HG03095 (cell line): ENCODE data around the gene SYNCRIP.
"Not testable (repeated sequence)": the region's sequence is repeated elsewhere in the genome, so short reads cannot be mapped to it uniquely, and the experiment has no call there.

Experiments
- ATAC-seq: cut with Tn5 transposase; IDR thresholded peaks from one replicate; pipeline ENCODE4 v1.9.1; 2021; ENCODE audit warnings: moderate library complexity; ENCODE audit not compliant: unreplicated experiment

Gene SYNCRIP

DNA sequence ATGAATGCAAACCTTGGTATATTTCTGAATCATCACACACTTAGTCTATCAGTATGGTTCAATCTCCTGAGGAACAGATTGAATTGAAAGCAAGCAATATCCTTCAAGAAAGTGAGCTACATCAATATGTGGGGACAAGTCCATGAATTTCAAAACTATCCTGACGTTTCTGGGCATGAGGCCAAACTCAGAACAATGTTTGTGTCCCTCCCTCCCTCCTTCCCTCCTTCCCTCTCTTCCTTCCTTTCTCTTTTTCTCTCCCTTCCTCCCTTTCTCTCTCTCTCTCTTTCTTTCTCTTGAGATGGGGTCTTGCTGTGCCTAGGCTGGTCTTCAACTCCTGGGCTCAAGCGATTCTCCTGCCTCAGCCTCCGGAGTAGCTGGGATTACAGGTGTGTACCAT, 27.9 kb upstream of the SYNCRIP start:
- ATAC-seq = no peak

DNA sequence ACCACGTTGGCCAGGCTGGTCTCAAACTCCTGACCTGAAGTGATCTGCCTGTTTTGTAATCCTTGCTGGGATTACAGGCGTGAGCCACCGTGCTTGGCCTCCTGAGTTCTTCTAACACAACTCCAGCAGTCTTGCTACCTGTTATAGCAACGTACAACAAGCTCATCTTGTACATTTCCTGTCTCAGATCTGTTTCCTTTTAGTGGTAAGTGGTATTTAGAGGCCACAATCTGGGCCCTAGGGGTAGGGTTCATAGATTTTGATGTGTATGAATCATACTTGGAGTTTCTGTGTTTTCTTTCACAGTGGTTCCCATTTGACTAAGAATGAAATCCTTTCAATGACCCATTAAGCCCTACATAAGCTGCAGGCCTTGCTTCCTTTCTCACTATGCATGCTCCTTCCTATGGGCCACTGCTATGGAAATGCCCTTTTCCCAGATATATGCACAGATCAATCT, 27.1 kb upstream of the SYNCRIP start:
- ATAC-seq = peak; percentile 96

DNA sequence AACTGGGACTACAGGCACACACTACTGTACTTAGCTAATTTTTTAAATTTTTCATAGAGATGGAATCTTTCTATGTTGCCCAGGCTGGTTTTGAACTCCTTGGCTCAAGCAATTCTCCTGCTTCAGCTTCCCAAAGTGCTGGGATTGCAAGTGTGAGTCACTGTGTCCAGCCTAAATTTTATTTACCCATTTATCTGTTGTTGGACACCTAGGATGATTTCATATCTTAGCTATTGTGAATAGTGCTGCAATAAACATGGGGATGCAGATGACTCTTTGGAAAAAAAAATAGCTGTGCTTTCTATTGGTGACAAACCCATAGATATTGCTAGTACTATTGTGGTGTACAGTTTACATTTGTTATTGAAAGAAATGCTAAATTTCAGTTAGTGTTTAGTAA, 19.6 kb upstream of the SYNCRIP start:
- ATAC-seq = no peak

- ATAC-seq = no peak
These were observed 17.5 kb upstream of the SYNCRIP start for GRCh38 chr6:85660181-85660611.

GRCh38 chr6:85650606-85651005, 7.9 kb upstream of the SYNCRIP start:
- no peak for ATAC-seq

DNA sequence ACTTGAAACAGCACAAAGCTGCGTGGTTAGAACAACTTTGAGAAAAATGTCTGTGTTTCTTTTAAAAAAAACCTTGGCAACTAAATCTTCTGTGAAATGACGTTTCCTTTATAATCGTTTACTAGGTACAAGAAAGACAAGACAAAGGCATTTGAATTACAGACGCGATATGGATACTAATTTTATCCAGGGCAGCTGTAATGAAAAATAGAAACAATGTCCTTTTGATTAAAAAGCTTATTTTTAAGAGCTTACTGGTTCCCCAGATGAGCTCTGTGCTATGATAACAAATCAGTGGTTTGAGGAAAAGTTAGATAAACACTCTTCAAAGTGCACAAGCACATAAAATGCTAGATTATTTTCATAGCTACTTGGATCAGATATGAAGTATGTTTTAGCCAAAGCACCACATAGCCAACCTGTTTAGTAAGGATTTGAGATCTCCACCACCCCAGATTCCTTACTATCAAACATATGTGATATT, 1.6 kb upstream of the SYNCRIP start:
- ATAC-seq = no peak

DNA sequence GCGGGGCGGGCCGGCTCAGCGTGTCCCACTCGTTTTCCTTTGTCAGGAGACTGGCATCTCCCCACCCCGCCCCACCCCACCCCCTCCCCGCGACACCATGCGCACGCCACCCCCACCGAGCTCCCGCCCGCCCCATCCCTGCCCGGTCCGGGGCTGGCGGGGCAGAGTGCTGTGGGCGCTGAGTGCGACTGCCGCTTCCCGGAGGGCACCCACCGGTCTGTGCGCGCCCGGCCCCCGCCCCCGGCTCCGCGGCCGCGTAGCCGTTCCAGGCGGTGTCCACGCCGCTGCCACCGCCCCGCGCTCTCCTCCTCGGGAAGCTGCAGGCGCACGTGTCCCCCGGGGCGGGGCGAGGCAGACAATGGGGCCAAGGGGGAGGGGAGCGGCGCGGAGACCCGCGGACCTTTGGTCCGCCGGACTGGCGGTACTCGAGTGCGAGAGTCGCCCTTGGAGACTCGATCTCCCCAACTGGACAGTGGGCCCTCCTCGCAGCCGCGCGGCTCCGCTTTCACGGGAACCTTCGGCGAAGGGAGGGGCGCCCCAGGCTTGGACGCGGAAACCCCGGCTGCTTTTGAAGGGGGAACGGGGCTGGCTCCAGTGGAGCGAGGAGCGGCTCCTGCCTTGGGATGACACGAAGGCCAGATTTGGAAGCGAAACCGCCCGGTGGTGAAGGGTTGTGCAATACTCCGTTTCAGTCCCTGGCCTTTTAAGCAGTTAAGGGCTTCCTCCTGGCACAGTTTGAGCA, 1.0 kb upstream of the SYNCRIP start:
- ATAC-seq = peak; percentile 46

DNA sequence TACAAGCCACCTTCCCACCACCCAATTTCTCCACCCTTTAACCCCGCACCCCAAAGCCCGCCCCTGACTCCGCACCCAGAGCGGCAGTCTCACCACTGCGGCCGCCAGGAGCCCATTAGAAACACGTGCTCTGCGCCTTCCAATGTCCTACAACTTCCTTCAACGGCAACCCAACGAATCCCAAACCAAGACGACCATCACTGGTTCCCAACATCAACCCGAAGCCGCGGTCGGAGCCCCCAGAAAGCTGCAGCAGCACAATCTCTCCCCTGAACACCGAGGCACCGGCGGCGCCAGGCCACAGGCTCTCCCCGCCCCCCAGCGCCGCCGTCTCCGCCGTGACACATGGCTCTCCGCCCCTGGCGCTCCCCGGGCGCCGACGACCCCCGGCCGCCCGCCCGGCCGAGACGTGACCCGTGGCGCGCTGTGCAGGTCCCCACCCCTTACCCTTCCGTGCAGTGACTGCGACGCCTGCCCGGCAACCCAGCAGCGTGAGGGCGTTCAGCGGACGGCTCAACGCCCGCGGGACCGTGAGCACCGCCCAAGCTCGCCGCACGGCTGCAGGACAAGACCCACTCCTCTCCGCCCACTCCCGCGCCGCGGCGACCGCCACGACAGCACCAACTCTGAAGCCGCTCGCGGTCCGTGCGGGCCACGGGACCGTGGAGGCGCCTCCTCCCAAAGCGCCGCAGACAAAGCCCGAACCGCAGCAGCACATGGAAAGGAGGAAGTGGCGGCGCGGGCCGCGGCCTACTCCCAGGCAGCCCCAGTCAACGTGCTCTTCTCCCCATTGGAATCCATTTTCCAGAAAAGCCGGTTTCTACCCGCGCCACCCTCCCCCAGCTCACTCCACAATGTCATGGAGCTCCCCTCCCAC, 551 bp downstream of the SYNCRIP start:
- ATAC-seq = no peak

- ATAC-seq = no peak
These were observed 1.2 kb downstream of the SYNCRIP start for GRCh38 chr6:85641522-85641896.

DNA sequence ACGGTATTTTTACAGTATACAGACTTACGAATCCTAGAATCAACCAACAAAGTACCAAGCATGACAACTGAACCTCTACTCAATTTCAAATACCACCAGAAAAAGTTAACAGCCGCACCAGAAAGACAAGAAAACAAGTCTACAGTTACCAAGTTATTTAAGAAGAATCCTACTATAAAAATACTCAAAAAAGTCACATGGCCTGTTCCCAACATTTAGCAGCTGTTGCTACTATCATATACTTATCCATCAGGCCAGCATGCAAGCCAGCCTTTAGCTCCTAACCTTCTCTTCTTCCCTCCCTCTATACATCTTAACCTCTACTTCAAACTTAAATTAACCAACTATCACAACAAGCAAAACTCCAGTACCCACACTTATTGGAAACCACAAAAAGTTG, 1.9 kb downstream of the SYNCRIP start:
- ATAC-seq = no peak

- no peak for ATAC-seq
These were observed 5.1 kb downstream of the SYNCRIP start for GRCh38 chr6:85637579-85637978.

- ATAC-seq = no peak
These were observed 10.3 kb downstream of the SYNCRIP start for GRCh38 chr6:85632164-85632942.

DNA sequence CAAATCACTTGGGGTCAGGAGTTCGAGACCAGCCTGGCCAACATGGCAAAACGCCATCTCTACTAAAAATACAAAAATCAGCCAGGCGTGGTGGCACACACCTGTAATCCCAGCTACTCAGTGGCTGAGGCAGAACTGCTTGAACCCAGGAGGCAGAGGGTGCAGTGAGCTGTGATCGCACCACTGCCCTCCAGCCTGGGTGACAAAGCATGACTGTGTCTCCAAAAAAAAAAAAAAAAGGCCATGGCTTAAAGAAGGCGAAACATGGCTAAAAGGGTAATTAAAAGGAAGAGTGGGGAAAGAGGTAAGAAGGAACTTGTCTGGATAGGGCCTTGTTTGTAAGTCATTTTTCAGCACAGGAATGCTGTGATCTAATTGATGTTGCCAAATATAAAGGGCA, 11.6 kb downstream of the SYNCRIP start:
- not testable (repeated sequence) for ATAC-seq

DNA sequence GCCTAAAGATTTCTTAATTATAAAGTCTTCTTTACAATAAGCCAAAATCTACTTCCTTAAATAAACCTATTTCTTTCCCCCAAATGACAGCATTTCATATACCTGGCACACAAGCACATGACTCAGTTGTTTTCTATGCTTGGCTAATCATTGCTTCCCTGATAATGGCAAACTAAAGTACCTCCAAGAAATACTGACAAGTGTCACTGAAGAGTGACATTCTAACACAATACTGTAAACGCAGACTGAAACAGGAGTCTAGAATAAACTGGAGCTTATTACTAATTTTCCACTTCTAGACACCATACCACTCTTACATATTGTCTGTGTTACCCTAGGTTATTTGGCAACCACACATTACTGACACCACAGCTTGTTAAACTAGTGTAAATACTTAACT, 14.3 kb downstream of the SYNCRIP start:
- ATAC-seq = no peak

- ATAC-seq = no peak
These were observed 22.4 kb downstream of the SYNCRIP start for GRCh38 chr6:85620308-85620707.

DNA sequence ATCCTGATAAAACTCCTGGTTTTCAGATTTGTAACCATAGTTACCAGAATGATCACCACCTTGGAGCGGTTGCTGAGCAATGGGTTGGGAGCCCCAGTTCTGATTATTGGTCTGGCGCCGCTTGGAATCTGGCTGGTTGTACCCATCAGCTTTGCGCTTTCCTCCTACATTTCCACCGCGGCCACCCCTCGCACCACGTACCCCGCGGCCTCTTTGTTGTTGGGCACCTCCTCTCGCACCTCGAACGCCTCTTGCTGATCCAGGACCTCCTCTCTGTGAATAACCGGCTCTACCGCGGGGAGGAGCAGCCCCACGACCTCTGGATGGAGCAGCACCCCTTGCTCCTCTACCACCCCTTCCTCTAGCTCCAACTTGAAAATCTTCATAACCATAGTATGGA, 27.9 kb downstream of the SYNCRIP start:
- ATAC-seq = no peak

GRCh38 chr6:85612690-85613474, 29.8 kb downstream of the SYNCRIP start:
- ATAC-seq = no peak

DNA sequence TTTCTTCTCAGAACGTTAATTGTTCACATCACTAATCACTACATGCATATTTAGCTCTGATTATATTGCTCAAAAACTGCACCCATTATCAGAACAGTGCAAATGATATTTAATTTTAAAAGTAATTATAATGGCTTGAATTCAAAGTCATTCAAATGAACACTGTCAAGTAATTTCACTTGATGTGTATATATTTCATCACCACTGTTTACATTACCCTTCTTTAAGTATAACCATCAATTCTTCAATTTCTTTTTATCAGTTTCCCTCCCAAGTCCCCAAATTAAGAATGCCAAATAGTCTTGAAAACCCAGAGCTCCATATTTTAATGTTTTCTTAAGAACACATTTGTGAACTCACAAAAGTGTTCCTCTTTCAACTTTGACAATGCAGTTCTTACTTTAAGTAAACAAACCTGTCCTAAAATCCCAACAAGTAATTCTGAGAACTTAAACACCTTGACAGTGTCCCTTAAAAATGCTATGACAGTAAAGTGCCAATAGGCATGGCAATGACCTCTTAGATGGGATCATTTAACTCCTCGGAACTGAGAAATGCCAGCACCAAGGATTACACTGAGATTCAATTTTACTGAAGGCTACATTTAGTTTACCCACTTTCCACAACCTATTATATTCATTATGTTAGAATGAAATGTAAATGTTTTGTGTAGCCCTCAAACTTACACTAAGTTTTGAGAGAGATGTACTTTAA, 32.3 kb downstream of the SYNCRIP start:
- no peak for ATAC-seq

- ATAC-seq = no peak
These were observed 40.6 kb downstream of the SYNCRIP start for GRCh38 chr6:85602100-85602499.
